Bronchial epithelial cell (primary cell): ENCODE results near the gene SLC41A3. TPM values are rescaled to one million over a fixed set of nuclear protein-coding genes. Genes with fewer than 3 reads are reported as not detected.

Experiments used
- DNase-seq: peaks from one replicate; pipeline ENCODE4 v3.0.0-alpha.2; 2010; ENCODE audit warnings: low read depth
- FAIRE-seq: peaks from 2 replicates; lab custom pipeline; 2011; peaks lifted over from hg19 to GRCh38; lab: Jason Lieb, UNC
- H3K27me3 ChIP-seq: 2 replicates; pipeline ENCODE4 v1.5.1; 2011; ENCODE audit warnings: low read length; ENCODE audit not compliant: control insufficient read depth, insufficient read depth
- H3K36me3 ChIP-seq: 2 replicates; pipeline ENCODE4 v1.5.1; 2011; ENCODE audit warnings: low read length; ENCODE audit not compliant: control insufficient read depth, insufficient read depth
- H3K4me3 ChIP-seq: 2 replicates; pipeline ENCODE4 v1.5.1; 2011; ENCODE audit warnings: mild to moderate bottlenecking, low read depth, low read length, control low read depth
- total RNA-seq: library from RNA; depleted of rRNA; stranded (reverse); fragments of >200 nt; gene quantifications from 2 replicates; pipeline ENCODE4 v1.2.1, GENCODE V29; 2014
- TF ChIP-seq, protein P1 (sequence below): IDR thresholded peaks from 2 replicates; pipeline ENCODE4 v1.5.1; 2011; ENCODE audit warnings: mild to moderate bottlenecking, moderate library complexity, low read length, control low read depth, inconsistent platforms; ENCODE audit not compliant: insufficient read depth, severe bottlenecking

Gene SLC41A3
- total RNA-seq, 1 donor from 2014 or later, result 61.6 TPM

DNA sequence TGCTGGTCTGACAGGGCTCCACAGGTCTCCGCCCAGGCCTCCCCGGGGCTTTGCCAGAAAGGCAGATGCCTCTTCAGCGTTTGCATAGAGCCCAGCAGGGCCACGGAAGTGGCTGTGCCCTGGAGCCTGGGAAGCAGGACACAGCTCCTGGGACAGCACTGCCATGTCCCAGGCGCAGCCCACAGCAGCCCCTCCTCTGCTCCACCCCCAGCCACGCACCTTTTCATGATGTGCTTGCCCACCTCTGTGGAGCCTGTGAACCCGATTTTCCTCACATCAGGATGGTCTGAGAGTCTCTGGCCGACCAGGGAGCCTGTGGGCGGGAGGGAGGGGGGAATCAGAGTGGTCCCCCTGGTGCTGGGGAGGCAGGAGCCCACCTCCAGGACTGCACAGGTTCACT, 33.9 kb upstream of the SLC41A3 start:
- FAIRE-seq (no peak), DNase-seq (no peak)
- no peaks in the 10 kb centered on the region for H3K36me3 ChIP-seq
- no peak overlapping the region for H3K4me3 ChIP-seq
- TF ChIP-seq, protein P1, sequence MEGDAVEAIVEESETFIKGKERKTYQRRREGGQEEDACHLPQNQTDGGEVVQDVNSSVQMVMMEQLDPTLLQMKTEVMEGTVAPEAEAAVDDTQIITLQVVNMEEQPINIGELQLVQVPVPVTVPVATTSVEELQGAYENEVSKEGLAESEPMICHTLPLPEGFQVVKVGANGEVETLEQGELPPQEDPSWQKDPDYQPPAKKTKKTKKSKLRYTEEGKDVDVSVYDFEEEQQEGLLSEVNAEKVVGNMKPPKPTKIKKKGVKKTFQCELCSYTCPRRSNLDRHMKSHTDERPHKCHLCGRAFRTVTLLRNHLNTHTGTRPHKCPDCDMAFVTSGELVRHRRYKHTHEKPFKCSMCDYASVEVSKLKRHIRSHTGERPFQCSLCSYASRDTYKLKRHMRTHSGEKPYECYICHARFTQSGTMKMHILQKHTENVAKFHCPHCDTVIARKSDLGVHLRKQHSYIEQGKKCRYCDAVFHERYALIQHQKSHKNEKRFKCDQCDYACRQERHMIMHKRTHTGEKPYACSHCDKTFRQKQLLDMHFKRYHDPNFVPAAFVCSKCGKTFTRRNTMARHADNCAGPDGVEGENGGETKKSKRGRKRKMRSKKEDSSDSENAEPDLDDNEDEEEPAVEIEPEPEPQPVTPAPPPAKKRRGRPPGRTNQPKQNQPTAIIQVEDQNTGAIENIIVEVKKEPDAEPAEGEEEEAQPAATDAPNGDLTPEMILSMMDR, result no peak
- H3K27me3 ChIP-seq, result no peaks in the 10 kb centered on the region

DNA sequence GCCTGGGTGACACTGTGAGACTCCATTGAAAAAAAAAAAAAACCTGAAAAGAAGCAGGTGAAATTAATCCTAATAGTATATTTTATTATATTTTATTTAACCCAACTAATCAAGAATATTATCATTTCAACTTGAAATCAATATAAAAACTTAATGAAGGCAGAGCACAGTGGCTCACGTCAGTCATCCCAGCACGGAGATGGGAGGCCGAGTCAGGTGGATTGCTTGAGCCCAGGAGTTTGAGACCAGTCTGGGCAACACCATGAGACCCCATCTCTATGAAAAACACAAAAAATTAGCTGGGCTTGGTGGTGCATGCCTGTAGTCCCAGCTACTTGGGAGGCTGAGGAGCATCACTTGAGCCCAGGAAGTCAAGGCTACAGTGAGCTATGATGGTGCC, 33.3 kb upstream of the SLC41A3 start:
- Histone ChIP-seq H3K27me3 (no peaks in the 10 kb centered on the region), H3K36me3 (no peaks in the 10 kb centered on the region), H3K4me3 (no peak overlapping the region)
- no peak for DNase-seq
- no peak for FAIRE-seq
- TF ChIP-seq, protein P1, result no peak

DNA sequence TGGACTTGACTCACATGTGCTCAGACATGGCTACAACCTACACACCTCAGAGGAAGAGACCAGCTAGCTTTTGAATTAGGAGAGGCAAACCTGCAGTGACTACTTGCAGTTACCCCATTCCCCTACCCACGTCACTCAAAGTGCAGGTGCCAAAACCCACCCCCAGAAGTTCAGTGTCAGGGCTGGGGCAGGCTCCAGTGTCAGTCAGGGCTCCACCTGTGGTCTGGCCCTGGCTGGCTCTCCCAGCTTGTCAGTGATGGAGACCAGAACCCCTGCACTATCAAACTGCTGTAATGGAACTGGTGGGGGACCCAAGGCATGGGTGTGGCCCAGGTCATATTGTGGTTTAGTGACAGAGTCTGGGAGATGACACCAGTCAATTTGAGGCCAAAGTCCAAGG, 32.6 kb upstream of the SLC41A3 start:
- TF ChIP-seq, protein P1, result no peak
- H3K36me3 ChIP-seq, result no peaks in the 10 kb centered on the region
- FAIRE-seq, result peak; percentile 28
- no peak overlapping the region for H3K4me3 ChIP-seq
- no peaks in the 10 kb centered on the region for H3K27me3 ChIP-seq
- DNase-seq, result no peak

DNA sequence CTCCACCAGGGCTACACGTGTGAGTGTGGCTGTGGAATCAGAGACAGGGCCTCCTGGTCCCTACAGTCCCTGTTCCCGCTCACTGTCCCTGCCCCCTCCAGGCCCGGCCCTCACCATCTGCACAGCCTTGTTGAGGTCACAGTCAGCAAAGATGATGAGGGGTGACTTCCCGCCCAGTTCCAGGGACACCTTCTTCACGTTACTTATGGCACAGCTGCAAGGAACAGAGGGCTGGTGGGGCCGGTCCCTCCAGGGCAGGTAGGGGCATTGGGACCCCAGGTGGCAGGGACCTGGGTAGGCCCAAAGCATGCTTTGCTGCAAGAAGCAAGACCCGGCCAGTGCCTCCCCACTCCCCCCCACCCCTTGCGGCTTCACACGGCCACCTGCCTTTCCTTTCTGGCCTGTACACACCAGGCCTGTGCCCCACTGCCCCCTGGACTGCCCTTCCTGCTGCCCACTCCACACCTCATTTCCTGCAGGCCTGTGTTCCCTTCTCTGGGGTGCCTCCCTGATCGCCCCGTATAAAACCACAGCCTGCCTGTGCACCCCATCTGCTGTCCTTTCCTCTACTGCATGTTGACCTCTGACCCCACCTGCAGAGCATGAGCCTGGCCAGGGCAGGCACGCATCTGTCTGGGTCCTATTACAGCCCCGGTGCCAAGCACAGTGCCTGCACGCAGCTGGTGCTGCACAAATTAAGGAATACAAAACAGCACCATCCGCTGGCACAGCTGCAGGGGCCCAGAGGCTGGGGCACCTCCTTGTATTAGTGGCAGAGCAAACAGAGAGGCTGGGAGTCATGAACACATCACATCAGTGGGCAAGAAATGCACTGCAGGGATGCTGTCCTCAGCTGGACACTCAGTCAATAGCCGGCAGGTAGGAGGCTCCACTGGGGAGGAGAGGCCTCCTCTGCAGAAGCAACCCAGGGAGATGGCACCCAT, 30.8 kb upstream of the SLC41A3 start:
- FAIRE-seq (peak; percentile 28), DNase-seq (no peak)
- TF ChIP-seq, protein P1, result no peak
- Histone ChIP-seq H3K27me3 (no peaks in the 10 kb centered on the region), H3K36me3 (no peaks in the 10 kb centered on the region), H3K4me3 (no peak overlapping the region)

DNA sequence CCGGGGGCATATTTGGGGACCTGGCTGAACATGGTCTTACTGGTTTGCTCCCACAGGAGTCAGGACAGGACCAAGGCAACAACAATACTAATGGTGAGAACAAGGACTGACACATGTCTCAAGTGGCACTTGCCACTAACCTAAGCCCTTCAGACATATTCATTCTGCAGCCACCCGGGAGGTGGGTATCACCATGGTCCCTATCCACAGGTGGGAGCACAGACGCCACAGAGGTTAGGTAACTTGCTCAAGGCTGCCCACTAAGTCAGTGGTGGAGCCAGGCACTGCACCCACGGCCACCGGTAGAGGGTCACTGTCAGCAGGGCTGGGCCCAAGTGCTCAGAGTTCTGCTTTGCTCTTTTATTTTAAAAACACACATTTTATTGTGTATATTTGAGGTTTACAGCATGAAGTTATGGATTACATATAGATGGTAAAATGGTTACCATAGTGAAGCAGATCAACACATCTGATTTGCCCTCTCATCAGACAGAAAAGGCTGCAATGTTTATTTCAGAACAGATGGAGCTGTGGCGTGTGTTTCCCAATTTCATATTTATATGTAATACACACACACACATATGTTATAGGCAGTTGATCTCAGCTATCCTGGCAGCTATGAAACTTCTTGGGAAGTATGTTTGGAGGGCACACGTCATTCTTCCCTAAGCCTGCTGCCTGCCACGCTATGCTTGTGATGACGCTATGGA, 30.0 kb upstream of the SLC41A3 start:
- DNase-seq (no peak), FAIRE-seq (no peak)
- Histone ChIP-seq H3K36me3 (no peaks in the 10 kb centered on the region), H3K4me3 (no peak overlapping the region), H3K27me3 (no peaks in the 10 kb centered on the region)
- TF ChIP-seq, protein P1, result peak; percentile 43
